Upper lobe of left lung (tissue), 6 donors: Measurements from ENCODE around the gene AQP2. TPM values are rescaled to one million over a fixed set of nuclear protein-coding genes. Genes with fewer than 3 reads are reported as not detected.

ENCODE experiments used
- ATAC-seq, 2 donors: fragments of 200-7000 bp; cut with Tn5 transposase; one replicate each; pipeline ENCODE4 v1.9.1; 2022; ENCODE audit warnings: mild to moderate bottlenecking in 2 of 2, moderate library complexity in 2 of 2; ENCODE audit not compliant: low FRiP score in 2 of 2
- DNase-seq, 2 donors: peaks; one replicate each; pipeline ENCODE4 v3.0.0-alpha.2; 2019 to 2020
- H3K27ac ChIP-seq, 4 donors: fragments of 200-600 bp; sonication (generic); one replicate each; pipeline ENCODE4 v1.5.1; 2016 to 2019
- H3K27me3 ChIP-seq, 4 donors: fragments of 200-600 bp; sonication (generic); one replicate each; pipeline ENCODE4 v1.5.1; 2017 to 2019
- H3K36me3 ChIP-seq, 4 donors: fragments of 200-600 bp; sonication (generic); one replicate each; pipeline ENCODE4 v1.5.1; 2016 to 2019
- H3K4me1 ChIP-seq, 4 donors: fragments of 200-600 bp; sonication (generic); one replicate each; pipeline ENCODE4 v1.5.1; 2018 to 2019
- H3K4me3 ChIP-seq, 4 donors: fragments of 200-600 bp; sonication (generic); one replicate each; pipeline ENCODE4 v1.5.1; 2017 to 2019; ENCODE audit warnings: mild to moderate bottlenecking in 2 of 4, moderate library complexity in 1 of 4
- H3K9me3 ChIP-seq, 4 donors: fragments of 200-600 bp; sonication (generic); one replicate each; pipeline ENCODE4 v1.5.1; 2018 to 2019
- CTCF ChIP-seq, 6 experiments: fragments of 450-650 bp in 4 of 6; fragments of 200-600 bp in 2 of 6; sonication (generic) in 2 of 6; IDR thresholded peaks; one replicate each; pipeline ENCODE4 v1.5.1; 2016 to 2019; ENCODE audit warnings: antibody characterized with exemption in 6 of 6
- EP300 ChIP-seq, 4 donors: sonication (generic); formaldehyde crosslinking; IDR thresholded peaks; one replicate each; pipeline ENCODE4 v1.5.1; 2017; ENCODE audit warnings: antibody characterized with exemption in 4 of 4, control low read depth in 2 of 4
- POLR2A ChIP-seq, 4 donors: fragments of 450-650 bp; IDR thresholded peaks; one replicate each; pipeline ENCODE4 v1.5.1; 2016 to 2017; ENCODE audit warnings: antibody characterized with exemption in 4 of 4, mild to moderate bottlenecking in 2 of 4
- POLR2AphosphoS5 ChIP-seq, 2 donors: sonication (generic); formaldehyde crosslinking; IDR thresholded peaks; one replicate each; pipeline ENCODE4 v1.5.1; 2017; ENCODE audit warnings: antibody characterized with exemption in 2 of 2
- WGBS, 2 donors: methylation state at CpG; one replicate each; pipeline ENCODE4 v1.1.5; 2017 to 2018; 5-methylcytosine and 5-hydroxymethylcytosine counted together
- total RNA-seq, 6 donors: library from RNA; depleted of rRNA in 4 of 6; stranded (reverse); fragments of >200 nt in 4 of 6; gene quantifications; one replicate each; pipeline versions ENCODE4 v1.1.0 to v1.2.1, GENCODE V29; 2016 to 2021
- donor health status: DM: no; HTN: no; CAD: no; lungs with moderate emphysema.
- donor health status: DM: no; HTN: yes; CAD: no; lungs with severe emphysema.

The AQP2 gene
- total RNA-seq, 6 donors from 2014 or later = 0.15 TPM; not detected in 5

DNA sequence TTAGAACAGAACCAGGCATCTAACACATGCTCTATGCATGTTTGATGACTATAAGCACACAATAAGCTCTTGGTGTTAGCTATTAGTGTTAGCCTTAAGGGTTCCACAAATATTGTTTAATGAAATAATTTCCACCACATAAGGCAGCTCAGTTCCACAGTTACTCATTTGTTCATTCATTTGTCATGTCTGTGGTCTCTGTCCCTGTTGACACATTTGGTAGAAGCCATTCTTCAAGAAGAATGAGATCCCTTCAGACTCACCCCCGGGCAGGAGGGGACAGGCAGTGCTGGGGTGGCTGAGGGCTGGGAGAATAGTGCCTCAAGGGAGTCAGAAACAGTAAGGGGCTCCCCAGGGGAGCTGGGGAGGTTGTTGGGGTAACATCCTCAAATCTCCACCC is 43.2 kb upstream of the AQP2 start:
- ATAC-seq (no peak), DNase-seq (no peak)
- Histone ChIP-seq H3K36me3 (no peaks in the 10 kb centered on the region), H3K4me3 (no peak overlapping the region), H3K27ac (no peak overlapping the region), H3K9me3 (no peaks in the 10 kb centered on the region), H3K27me3 (peaks cover 0 to 9% (median 0%) of the 10 kb centered on the region in 4 donors), H3K4me1 (peaks cover 3 to 16% (median 7%) of the 10 kb centered on the region in 4 donors)
- TF ChIP-seq CTCF (IDR thresholded peaks at IDR 0.05) (no peak), POLR2A (IDR thresholded peaks at IDR 0.05) (no peak), POLR2AphosphoS5 (IDR thresholded peaks at IDR 0.05) (no peak), EP300 (IDR thresholded peaks at IDR 0.05) (no peak)
- 73 to 94% methylated on average over 1 of the region's 1 CpG for WGBS, 2 donors

GRCh38 chr12:49909356-49909755 is 41.2 kb upstream of the AQP2 start:
- Histone ChIP-seq H3K36me3 (no peaks in the 10 kb centered on the region), H3K4me1 (peaks cover 0 to 5% (median under 1%) of the 10 kb centered on the region in 4 donors), H3K4me3 (no peak overlapping the region), H3K9me3 (no peaks in the 10 kb centered on the region), H3K27me3 (no peaks in the 10 kb centered on the region), H3K27ac (no peak overlapping the region)
- peak in 1 of 2 donors; percentile 55 for DNase-seq
- no peak for ATAC-seq
- TF ChIP-seq CTCF (IDR thresholded peaks at IDR 0.05) (no peak), POLR2A (IDR thresholded peaks at IDR 0.05) (no peak), EP300 (IDR thresholded peaks at IDR 0.05) (no peak), POLR2AphosphoS5 (IDR thresholded peaks at IDR 0.05) (no peak)
- WGBS, 2 donors = 91 to 100% methylated on average over 3 to 4 of the region's 4 CpGs

- Histone ChIP-seq H3K4me3 (no peak overlapping the region), H3K27me3 (no peaks in the 10 kb centered on the region), H3K27ac (no peak overlapping the region), H3K36me3 (no peaks in the 10 kb centered on the region), H3K9me3 (no peaks in the 10 kb centered on the region), H3K4me1 (peaks cover 0 to 4% (median 0%) of the 10 kb centered on the region in 4 donors)
- DNase-seq (peak; percentile 30 to 46), ATAC-seq (peak; percentile 39 to 49)
- TF ChIP-seq CTCF (IDR thresholded peaks at IDR 0.05) (no peak), EP300 (IDR thresholded peaks at IDR 0.05) (no peak), POLR2A (IDR thresholded peaks at IDR 0.05) (no peak)
- 67 to 76% methylated on average over 13 to 16 of the region's 16 CpGs for WGBS, 2 donors
Observed at GRCh38 chr12:49909826-49910225, 40.7 kb upstream of the AQP2 start.

- no peak overlapping the region for H3K27ac ChIP-seq
- no peaks in the 10 kb centered on the region for H3K36me3 ChIP-seq
- no peaks in the 10 kb centered on the region for H3K27me3 ChIP-seq
- ATAC-seq = no peak
- H3K4me3 ChIP-seq = no peak overlapping the region
- WGBS, 2 donors = 92 to 93% methylated on average over 13 to 15 of the region's 15 CpGs
- no peaks in the 10 kb centered on the region for H3K9me3 ChIP-seq
- no peak for DNase-seq
- H3K4me1 ChIP-seq = peaks cover 0 to 4% (median 0%) of the 10 kb centered on the region in 4 donors
- no peak for TF ChIP-seq EP300 (IDR thresholded peaks at IDR 0.05)
- no peak for TF ChIP-seq POLR2A (IDR thresholded peaks at IDR 0.05)
Observed at GRCh38 chr12:49910331-49911212, 40.0 kb upstream of the AQP2 start.

- DNase-seq = no peak
- TF ChIP-seq EP300 (IDR thresholded peaks at IDR 0.05) = no peak
- TF ChIP-seq POLR2AphosphoS5 (IDR thresholded peaks at IDR 0.05) = no peak
- TF ChIP-seq CTCF (IDR thresholded peaks at IDR 0.05) = no peak
- TF ChIP-seq POLR2A (IDR thresholded peaks at IDR 0.05) = no peak
- ATAC-seq = no peak
- Histone ChIP-seq H3K9me3 (no peaks in the 10 kb centered on the region), H3K4me1 (peaks cover 0 to 4% (median 0%) of the 10 kb centered on the region in 4 donors), H3K27ac (no peak overlapping the region), H3K36me3 (no peaks in the 10 kb centered on the region), H3K27me3 (no peaks in the 10 kb centered on the region), H3K4me3 (no peak overlapping the region)
- 81 to 95% methylated on average over 2 of the region's 2 CpGs for WGBS, 2 donors
Observed at GRCh38 chr12:49911213-49911605, 39.3 kb upstream of the AQP2 start.
